CD4-positive, alpha-beta T cell treated with Interleukin-1 beta for 1 hour (primary cell): Measurements from ENCODE around the gene FCN2.

Experiments used
- DNase-seq, 2 donors: peaks; one replicate each; pipeline ENCODE4 v3.0.0-alpha.2; 2020 to 2022

Gene FCN2

GRCh38 chr9:134880484-134881312, at the start of gene FCN2:
Gene FCN2, plus strand, starts transcription at chr9:134880810. Its CDS starts 12 bp downstream, at chr9:134880822.
- DNase-seq = no peak

- no peak for DNase-seq
These were observed 49.5 kb upstream of the FCN2 start for GRCh38 chr9:134830926-134831720.

- no peak for DNase-seq
These were observed 48.1 kb upstream of the FCN2 start for GRCh38 chr9:134832471-134832870.

GRCh38 chr9:134833294-134833880, 47.2 kb upstream of the FCN2 start:
- DNase-seq = no peak

GRCh38 chr9:134834217-134834956, 46.2 kb upstream of the FCN2 start:
- no peak for DNase-seq

GRCh38 chr9:134834957-134835419, 45.6 kb upstream of the FCN2 start:
- no peak for DNase-seq

DNA sequence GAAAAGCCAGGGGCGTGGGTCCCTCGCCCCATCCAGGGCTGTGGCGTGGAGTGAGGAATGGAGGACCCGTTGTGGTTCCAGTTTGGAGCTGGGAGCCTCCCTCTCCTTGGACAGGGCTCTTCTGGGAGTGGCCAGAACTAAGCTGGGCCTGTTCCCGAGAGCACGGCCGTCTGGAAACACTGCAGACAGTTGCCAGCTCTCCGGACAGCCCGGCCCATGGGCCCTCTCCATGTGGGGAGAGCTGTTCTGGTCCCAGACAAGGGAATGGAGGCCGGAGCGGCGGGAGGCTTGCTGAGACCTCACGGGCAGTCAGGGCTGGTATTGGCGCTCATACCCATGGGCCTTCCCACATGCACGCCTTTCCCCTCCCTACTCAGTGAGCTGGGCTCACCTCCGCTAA, 45.2 kb upstream of the FCN2 start:
- DNase-seq = no peak

GRCh38 chr9:134835987-134836386, 44.6 kb upstream of the FCN2 start:
- no peak for DNase-seq

GRCh38 chr9:134836406-134836970, 44.1 kb upstream of the FCN2 start:
- no peak for DNase-seq

DNA sequence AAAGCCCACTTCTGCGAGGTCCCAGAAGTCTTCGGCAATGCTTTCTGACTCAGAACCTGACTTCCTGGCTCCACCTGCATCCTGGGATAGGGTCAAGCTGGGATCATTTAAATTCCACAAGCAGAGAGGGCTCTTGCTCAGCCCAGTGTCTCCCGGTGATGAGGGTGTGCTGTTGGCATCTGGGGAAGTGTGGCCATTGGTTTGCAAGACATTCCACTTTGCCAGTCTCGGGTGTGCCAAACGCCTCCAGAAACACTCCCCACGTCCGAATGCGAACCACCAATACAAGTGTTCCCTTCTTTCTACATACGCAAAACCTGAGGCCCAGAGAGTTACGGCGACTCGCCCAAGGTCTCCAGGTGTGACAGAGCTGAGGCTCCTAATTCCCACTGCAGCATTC, 43.1 kb upstream of the FCN2 start:
- DNase-seq = no peak

GRCh38 chr9:134838651-134839454, 41.8 kb upstream of the FCN2 start:
- no peak for DNase-seq

GRCh38 chr9:134839455-134840125, 41.0 kb upstream of the FCN2 start:
- no peak for DNase-seq

- no peak for DNase-seq
These were observed 40.1 kb upstream of the FCN2 start for GRCh38 chr9:134840511-134840910.

GRCh38 chr9:134841180-134841904, 39.3 kb upstream of the FCN2 start:
- no peak for DNase-seq

DNA sequence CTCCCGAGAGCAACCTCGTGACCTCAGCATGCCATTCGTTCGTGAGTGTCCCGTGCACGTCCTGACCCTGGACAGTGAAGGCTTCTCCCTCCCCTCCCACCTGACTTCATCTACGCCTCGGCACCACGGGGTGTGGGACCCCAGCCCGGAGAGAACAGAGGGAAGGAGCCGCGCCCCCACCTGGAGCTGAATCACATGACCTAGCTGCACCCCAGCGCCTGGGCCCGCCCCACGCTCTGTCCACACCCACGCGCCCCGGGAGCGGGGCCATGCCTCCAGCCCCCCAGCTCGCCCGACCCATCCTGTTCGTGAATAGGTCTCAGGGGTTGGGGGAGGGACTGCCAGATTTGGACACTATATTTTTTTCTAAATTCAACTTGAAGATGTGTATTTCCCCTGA, 38.3 kb upstream of the FCN2 start:
- DNase-seq = no peak

DNA sequence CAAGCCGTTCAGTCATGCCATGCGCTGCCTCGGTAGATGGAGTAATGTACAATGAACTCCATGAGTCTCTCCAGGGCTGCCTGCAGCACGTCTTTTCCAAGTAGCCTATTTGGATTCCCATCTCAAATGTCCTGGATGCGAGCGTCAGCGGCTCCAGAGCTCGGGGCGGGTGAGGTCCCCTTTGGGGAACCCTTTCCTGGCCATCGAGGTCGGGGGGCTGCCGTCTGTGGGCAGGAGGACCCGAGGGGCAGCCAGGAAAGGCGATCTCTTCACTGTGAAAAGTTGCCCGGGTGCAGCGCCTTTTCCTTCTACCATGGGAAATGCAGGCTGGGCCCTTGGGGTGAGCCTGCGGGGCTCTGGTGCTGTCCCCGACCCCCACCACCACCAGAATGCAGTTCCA, 36.9 kb upstream of the FCN2 start:
- no peak for DNase-seq

GRCh38 chr9:134844821-134845220, 35.8 kb upstream of the FCN2 start:
- no peak for DNase-seq

GRCh38 chr9:134846187-134846586, 34.4 kb upstream of the FCN2 start:
- no peak for DNase-seq

GRCh38 chr9:134846699-134847098, 33.9 kb upstream of the FCN2 start:
- no peak for DNase-seq

- no peak for DNase-seq
These were observed 33.5 kb upstream of the FCN2 start for GRCh38 chr9:134847138-134847537.
